Endothelial cell of umbilical vein (primary cell): ENCODE data around the gene WDR47. TPM values are rescaled to one million over a fixed set of nuclear protein-coding genes. Genes with fewer than 3 reads are reported as not detected.

Source experiments
- BruUV-seq: library from RNA; stranded (reverse); fragments of 400-500 nt; replicated peaks from 2 replicates; lab custom pipeline; 2021; lab: Mats Ljungman, UMichigan
- CTCF ChIA-PET: fragments of 300-600, 350-600 bp; sonication (Branson Sonifier 250); formaldehyde crosslinking; loops from one replicate; lab custom pipeline; 2021; ENCODE audit warnings: antibody characterized with exemption, inconsistent platforms; lab: Charles Lee
- POLR2A ChIA-PET: fragments of 300-600, 350-600 bp; sonication (Branson Sonifier 250); formaldehyde crosslinking; loops from one replicate; lab custom pipeline; 2021; ENCODE audit warnings: antibody characterized with exemption, inconsistent platforms; lab: Charles Lee
- DNase-seq: peaks from one replicate; pipeline ENCODE4 v3.0.0-alpha.2; 2011; ENCODE audit warnings: low read depth, low spot score
- FAIRE-seq: peaks from 2 replicates; lab custom pipeline; 2011; peaks lifted over from hg19 to GRCh38; lab: Jason Lieb, UNC
- H2AFZ ChIP-seq: 2 replicates; pipeline ENCODE4 v1.6.0; 2012; ENCODE audit warnings: low read depth, low read length, control low read depth, inconsistent platforms
- H3K27ac ChIP-seq: 2 replicates; pipeline ENCODE4 v1.5.1; 2011; ENCODE audit warnings: low read depth, mild to moderate bottlenecking, control low read depth, low read length, moderate library complexity; ENCODE audit not compliant: insufficient read depth
- H3K27me3 ChIP-seq, 2 experiments: 2 replicates each; pipeline versions ENCODE4 v1.6.0 to v1.6.1; 2011; ENCODE audit warnings: low read length in 2 of 2, mixed read lengths in 1 of 2; ENCODE audit not compliant: control insufficient read depth in 2 of 2, insufficient read depth in 2 of 2
- H3K36me3 ChIP-seq, 2 experiments: 2 replicates in 1 of 2; 3 replicates in 1 of 2; pipeline ENCODE4 v1.5.1; 2011; ENCODE audit warnings: low read length in 2 of 2, mild to moderate bottlenecking in 1 of 2, moderate library complexity in 1 of 2; ENCODE audit not compliant: control insufficient read depth in 2 of 2, insufficient read depth in 2 of 2; ENCODE audit errors: extremely low read depth in 1 of 2
- H3K4me1 ChIP-seq: 3 replicates; pipeline ENCODE4 v1.5.1; 2011; ENCODE audit warnings: mild to moderate bottlenecking, low read length; ENCODE audit not compliant: control insufficient read depth, insufficient read depth; ENCODE audit errors: extremely low read depth
- H3K4me2 ChIP-seq: 2 replicates; pipeline ENCODE4 v1.6.1; 2011; ENCODE audit warnings: low read length, control low read depth, mixed read lengths; ENCODE audit not compliant: insufficient read depth
- H3K4me3 ChIP-seq, 3 experiments: fragments of 200-600 bp in 1 of 3; sonication (generic), shearing (Covaris generic) in 1 of 3; replicated peaks in 1 of 3; 2 replicates each; pipeline ENCODE4 v1.5.1; 2011 to 2016; ENCODE audit warnings: control low read depth in 3 of 3, low read length in 3 of 3, mild to moderate bottlenecking in 2 of 3, inconsistent platforms in 1 of 3, low read depth in 1 of 3, moderate library complexity in 1 of 3; ENCODE audit not compliant: insufficient read depth in 1 of 3
- H3K79me2 ChIP-seq: 2 replicates; pipeline ENCODE4 v1.6.0; 2012; ENCODE audit warnings: low read length, inconsistent platforms; ENCODE audit not compliant: control insufficient read depth, insufficient read depth
- H3K9ac ChIP-seq: replicated peaks from 2 replicates; pipeline ENCODE3; 2011; ENCODE audit warnings: low read length, control low read depth; ENCODE audit not compliant: insufficient read depth; ENCODE audit errors: extremely low read depth
- H3K9me1 ChIP-seq: replicated peaks from 3 replicates; pipeline ENCODE4 v1.6.0; 2011; ENCODE audit warnings: mild to moderate bottlenecking, low read length; ENCODE audit not compliant: control insufficient read depth, insufficient read depth; ENCODE audit errors: extremely low read depth
- H3K9me3 ChIP-seq: replicated peaks from 2 replicates; pipeline ENCODE4 v1.5.1; 2012; ENCODE audit warnings: low read length, inconsistent platforms; ENCODE audit not compliant: control insufficient read depth, insufficient read depth
- H4K20me1 ChIP-seq: replicated peaks from 2 replicates; pipeline ENCODE3; 2011; ENCODE audit warnings: mild to moderate bottlenecking, low read length; ENCODE audit not compliant: control insufficient read depth, insufficient read depth; ENCODE audit errors: extremely low read depth
- CTCF ChIP-seq, 2 donors: IDR thresholded peaks; 1 replicate in 1 of 2; 2 replicates in 1 of 2; pipeline ENCODE4 v1.5.1; 2011; ENCODE audit warnings: low read length in 2 of 2, mild to moderate bottlenecking in 2 of 2, moderate library complexity in 2 of 2, control low read depth in 1 of 2, inconsistent platforms in 1 of 2, low read depth in 1 of 2; ENCODE audit not compliant: insufficient read depth in 1 of 2; ENCODE audit errors: extremely low read depth in 1 of 2
- EZH2 ChIP-seq: IDR thresholded peaks from 2 replicates; pipeline ENCODE4 v1.6.1; 2012; ENCODE audit warnings: borderline replicate concordance, low read depth, mild to moderate bottlenecking, moderate library complexity, low read length, inconsistent platforms; ENCODE audit not compliant: severe bottlenecking
- FOS ChIP-seq: IDR thresholded peaks from 2 replicates; pipeline ENCODE4 v1.6.1; 2011; ENCODE audit warnings: mild to moderate bottlenecking, low read length, moderate library complexity, borderline replicate concordance; ENCODE audit not compliant: insufficient read depth
- GATA2 ChIP-seq: IDR thresholded peaks from 2 replicates; pipeline ENCODE4 v1.7.0; 2011; ENCODE audit warnings: low read depth, mild to moderate bottlenecking, moderate library complexity, mixed read lengths, low read length; ENCODE audit not compliant: insufficient read length, insufficient read depth
- JUN ChIP-seq: IDR thresholded peaks from 2 replicates; pipeline ENCODE4 v1.6.1; 2011; ENCODE audit warnings: borderline replicate concordance, low read depth; ENCODE audit not compliant: insufficient read length, insufficient read depth
- MAX ChIP-seq: IDR thresholded peaks from 2 replicates; pipeline ENCODE4 v1.6.1; 2011; ENCODE audit not compliant: insufficient read depth, insufficient read length
- MYC ChIP-seq: IDR thresholded peaks from one replicate; pipeline ENCODE4 v1.6.1; 2011; ENCODE audit warnings: mild to moderate bottlenecking, low read depth, low read length
- POLR2A ChIP-seq: IDR thresholded peaks from 2 replicates; pipeline ENCODE4 v1.6.1; 2012; ENCODE audit warnings: low read depth, mild to moderate bottlenecking, control low read depth, low read length
- POLR2AphosphoS5 ChIP-seq: IDR thresholded peaks from 2 replicates; pipeline ENCODE4 v1.6.1; 2012; ENCODE audit warnings: low read depth, mild to moderate bottlenecking, control low read depth, low read length, moderate library complexity; ENCODE audit not compliant: insufficient read depth
- dilution Hi-C: fragments of 300-500 bp; cut with MboI; formaldehyde crosslinking; loops from one replicate; pipeline ENCODE4 v1.15.0; 2019; ENCODE audit warnings: low sequenced_read_pairs; ENCODE audit not compliant: extremely low pct_ligation_motif_present
- intact Hi-C: fragments of 100-400 bp; cut with micrococcal nuclease; formaldehyde crosslinking; loops from one replicate; pipeline ENCODE4 v1.10.0; 2022
- polyA plus RNA-seq, 4 experiments: library from polyadenylated mRNA; depleted of rRNA in 3 of 4; stranded (reverse) in 3 of 4; unstranded in 1 of 4; fragments of >200 nt; gene quantifications; 2 replicates each; pipeline versions ENCODE4 v1.2.1 to v1.2.3, GENCODE V29; 2011 to 2012; ENCODE audit warnings: missing spikeins in 1 of 4
- total RNA-seq: library from RNA; stranded (reverse); gene quantifications from 2 replicates; pipeline ENCODE4 v1.2.3, GENCODE V29; 2021

The WDR47 gene
- total and polyA plus RNA-seq, 2 donors (not counting 3 experiments of a cell fraction or from before 2014, with no cell fraction given) = 9.1 to 19.0 TPM

GRCh38 chr1:108960719-108961118, 81.2 kb downstream of the WDR47 start:
- Histone ChIP-seq H3K9ac (no peak overlapping the region), H3K27ac (no peak overlapping the region), H4K20me1 (no peaks in the 10 kb centered on the region), H3K4me2 (no peak overlapping the region), H3K36me3 (peaks cover 0 to 1% of the 10 kb centered on the region in 2 experiments), H3K9me3 (no peaks in the 10 kb centered on the region), H2AFZ (no peak overlapping the region), H3K9me1 (no peaks in the 10 kb centered on the region), H3K27me3 (no peaks in the 10 kb centered on the region), H3K79me2 (peaks cover 27% of the 10 kb centered on the region), H3K4me1 (peaks cover 9% of the 10 kb centered on the region), H3K4me3 (no peak overlapping the region)
- ChIA-PET POLR2A (no interaction called here), CTCF (interaction anchor here (0.6 to 0.9 kb wide), 2 partner anchors 13 to 572 kb away, joined by 3 to 4 read pairs; no protein-coding TSS in a partner anchor)
- dilution Hi-C loops (no loop called here), intact Hi-C loops (loop anchor here (5.0 kb wide), 1 partner anchor 143 kb away; no protein-coding TSS in a partner anchor)
- DNase-seq (no peak), FAIRE-seq (no peak)
- no TSS peak for BruUV-seq
- no peak for TF ChIP-seq MYC
- TF ChIP-seq JUN = no peak
- no peak for TF ChIP-seq GATA2
- no peak for TF ChIP-seq EZH2
- no peak for TF ChIP-seq POLR2A
- TF ChIP-seq CTCF (IDR thresholded peaks at IDR 0.05; ENCODE audit: extremely low read depth in 1 of 2, insufficient read depth in 1 of 2, low read depth in 1 of 2, low read length in 2 of 2) = no peak
- no peak for TF ChIP-seq FOS
- no peak for TF ChIP-seq POLR2AphosphoS5
- no peak for TF ChIP-seq MAX
